IPS-18c (cell line): ENCODE results near the gene CHMP6.

Experiments used
- H3K4me3 ChIP-seq: 2 replicates; pipeline ENCODE4 v1.7.0; 2013; ENCODE audit warnings: low read depth, mild to moderate bottlenecking, low read length, moderate library complexity; ENCODE audit not compliant: insufficient read depth
- H3K9me3 ChIP-seq: one replicate; pipeline ENCODE4 v1.6.1; 2013; ENCODE audit warnings: mild to moderate bottlenecking, low read length, moderate library complexity; ENCODE audit not compliant: control insufficient read depth, insufficient read depth

Gene CHMP6

GRCh38 chr17:80981929-80982425 is 9.7 kb upstream of the CHMP6 start:
- Histone ChIP-seq H3K9me3 (no peaks in the 10 kb centered on the region), H3K4me3 (peak overlapping the region; percentile 46; the same call in 1 of the 2 replicates)

- Histone ChIP-seq H3K4me3 (no peak overlapping the region), H3K9me3 (no peaks in the 10 kb centered on the region)
Measured at GRCh38 chr17:80982426-80982974, 9.1 kb upstream of the CHMP6 start.

GRCh38 chr17:80983545-80983944 is 8.1 kb upstream of the CHMP6 start:
- H3K4me3 ChIP-seq = no peak overlapping the region
- H3K9me3 ChIP-seq = no peaks in the 10 kb centered on the region

- Histone ChIP-seq H3K4me3 (no peak overlapping the region), H3K9me3 (no peaks in the 10 kb centered on the region)
Measured at GRCh38 chr17:80984749-80985148, 6.9 kb upstream of the CHMP6 start.

- Histone ChIP-seq H3K4me3 (no peak overlapping the region), H3K9me3 (no peaks in the 10 kb centered on the region)
Measured at GRCh38 chr17:80986046-80986445, 5.6 kb upstream of the CHMP6 start.

- Histone ChIP-seq H3K9me3 (no peaks in the 10 kb centered on the region), H3K4me3 (no peak overlapping the region)
Measured at GRCh38 chr17:80986816-80987475, 4.7 kb upstream of the CHMP6 start.

- Histone ChIP-seq H3K9me3 (no peaks in the 10 kb centered on the region), H3K4me3 (no peak overlapping the region)
Measured at GRCh38 chr17:80987941-80988461, 3.6 kb upstream of the CHMP6 start.

GRCh38 chr17:80989586-80989913 is 2.1 kb upstream of the CHMP6 start:
- no peaks in the 10 kb centered on the region for H3K9me3 ChIP-seq
- H3K4me3 ChIP-seq = no peak overlapping the region

GRCh38 chr17:80990921-80991644 is 558 bp upstream of the CHMP6 start:
- peak overlapping the region; percentile 72; the same call in 1 of the 2 replicates for H3K4me3 ChIP-seq
- H3K9me3 ChIP-seq = no peaks in the 10 kb centered on the region

GRCh38 chr17:80992077-80992947 is 671 bp downstream of the CHMP6 start:
- peak overlapping the region; percentile 72 for H3K4me3 ChIP-seq
- no peaks in the 10 kb centered on the region for H3K9me3 ChIP-seq

GRCh38 chr17:80992948-80993624 is 1.4 kb downstream of the CHMP6 start:
- Histone ChIP-seq H3K4me3 (no peak overlapping the region), H3K9me3 (no peaks in the 10 kb centered on the region)

- Histone ChIP-seq H3K9me3 (no peaks in the 10 kb centered on the region), H3K4me3 (no peak overlapping the region)
Measured at GRCh38 chr17:80995131-80995530, 3.5 kb downstream of the CHMP6 start.

- Histone ChIP-seq H3K4me3 (no peak overlapping the region), H3K9me3 (no peaks in the 10 kb centered on the region)
Measured at GRCh38 chr17:80996422-80997305, 5.0 kb downstream of the CHMP6 start.

GRCh38 chr17:80997424-80998117 is 5.9 kb downstream of the CHMP6 start:
- Histone ChIP-seq H3K4me3 (no peak overlapping the region), H3K9me3 (no peaks in the 10 kb centered on the region)

GRCh38 chr17:80998118-80998747 is 6.6 kb downstream of the CHMP6 start:
- Histone ChIP-seq H3K9me3 (no peaks in the 10 kb centered on the region), H3K4me3 (no peak overlapping the region)
